GM19023 (cell line): Measurements from ENCODE around the gene BACH2.
"Not testable (repeated sequence)": the region's sequence is repeated elsewhere in the genome, so short reads cannot be mapped to it uniquely, and the experiment has no call there.

Experiments used
- ATAC-seq: cut with Tn5 transposase; IDR thresholded peaks from one replicate; pipeline ENCODE4 v1.9.1; 2021; ENCODE audit warnings: mild to moderate bottlenecking, moderate library complexity; ENCODE audit not compliant: unreplicated experiment

The BACH2 gene

GRCh38 chr6:89977808-89978748 lies 318.6 kb downstream of the BACH2 start:
- no peak for ATAC-seq

- no peak for ATAC-seq
Measured at GRCh38 chr6:89976694-89977020, 320.0 kb downstream of the BACH2 start.

- ATAC-seq = no peak
Measured at GRCh38 chr6:89975991-89976693, 320.5 kb downstream of the BACH2 start.

GRCh38 chr6:89975366-89975765 lies 321.3 kb downstream of the BACH2 start:
- ATAC-seq = no peak

- ATAC-seq = no peak
Measured at GRCh38 chr6:89974834-89975233, 321.8 kb downstream of the BACH2 start.

- no peak for ATAC-seq
Measured at GRCh38 chr6:89972025-89972381, 324.6 kb downstream of the BACH2 start.

- ATAC-seq = not testable (repeated sequence)
Measured at GRCh38 chr6:89971338-89972024, 325.2 kb downstream of the BACH2 start.

GRCh38 chr6:89970609-89971337 lies 325.9 kb downstream of the BACH2 start:
- no peak for ATAC-seq

GRCh38 chr6:89970072-89970471 lies 326.6 kb downstream of the BACH2 start:
- no peak for ATAC-seq

GRCh38 chr6:89966913-89967312 lies 329.7 kb downstream of the BACH2 start:
- no peak for ATAC-seq

- ATAC-seq = no peak
Measured at GRCh38 chr6:89966228-89966544, 330.5 kb downstream of the BACH2 start.

- ATAC-seq = no peak
Measured at GRCh38 chr6:89965441-89966227, 331.0 kb downstream of the BACH2 start.

GRCh38 chr6:89963391-89963790 lies 333.3 kb downstream of the BACH2 start:
- ATAC-seq = no peak

GRCh38 chr6:89961481-89961880 lies 335.2 kb downstream of the BACH2 start:
- ATAC-seq = no peak

- no peak for ATAC-seq
Measured at GRCh38 chr6:89959883-89960282, 336.8 kb downstream of the BACH2 start.

- ATAC-seq = no peak
Measured at GRCh38 chr6:89956182-89956581, 340.5 kb downstream of the BACH2 start.

GRCh38 chr6:89955364-89955763 lies 341.3 kb downstream of the BACH2 start:
- ATAC-seq = no peak

- no peak for ATAC-seq
Measured at GRCh38 chr6:89954721-89955148, 341.9 kb downstream of the BACH2 start.

GRCh38 chr6:89952686-89953085 lies 344.0 kb downstream of the BACH2 start:
- no peak for ATAC-seq

GRCh38 chr6:89952105-89952671 lies 344.5 kb downstream of the BACH2 start:
- no peak for ATAC-seq
